Osteoblast (primary cell): ENCODE data around the gene TRPM7. TPM values are rescaled to one million over a fixed set of nuclear protein-coding genes. Genes with fewer than 3 reads are reported as not detected.

ENCODE experiments used
- DNase-seq: peaks from one replicate; pipeline ENCODE4 v3.0.0; 2011; ENCODE audit warnings: low spot score, mixed read lengths; ENCODE audit not compliant: insufficient read length; ENCODE audit errors: missing footprints
- H2AFZ ChIP-seq: 2 replicates; pipeline ENCODE4 v1.6.0; 2011; ENCODE audit warnings: mild to moderate bottlenecking, low read length
- H3K27ac ChIP-seq: 2 replicates; pipeline ENCODE4 v1.5.1; 2011; ENCODE audit warnings: mild to moderate bottlenecking, low read depth, low read length, moderate library complexity
- H3K27me3 ChIP-seq: 2 replicates; pipeline ENCODE4 v1.6.0; 2012; ENCODE audit warnings: mild to moderate bottlenecking, control low read depth, inconsistent platforms, low read length, moderate library complexity; ENCODE audit not compliant: insufficient read depth
- H3K36me3 ChIP-seq: 2 replicates; pipeline ENCODE4 v1.5.1; 2011; ENCODE audit warnings: mild to moderate bottlenecking, low read length, control low read depth, moderate library complexity; ENCODE audit not compliant: insufficient read depth
- H3K4me1 ChIP-seq: 2 replicates; pipeline ENCODE4 v1.5.1; 2011; ENCODE audit warnings: mild to moderate bottlenecking, low read length, control low read depth, moderate library complexity; ENCODE audit not compliant: insufficient read depth
- H3K4me2 ChIP-seq: 2 replicates; pipeline ENCODE4 v1.6.0; 2011; ENCODE audit warnings: mild to moderate bottlenecking, low read length; ENCODE audit not compliant: insufficient read depth
- H3K4me3 ChIP-seq: fragments of 200-600 bp; sonication (generic); 3 replicates; pipeline ENCODE4 v1.5.1; 2012; ENCODE audit warnings: mild to moderate bottlenecking, low read length, inconsistent platforms; ENCODE audit not compliant: insufficient read depth
- H3K79me2 ChIP-seq: 2 replicates; pipeline ENCODE4 v1.6.0; 2012; ENCODE audit warnings: mild to moderate bottlenecking, low read length, control low read depth, inconsistent platforms; ENCODE audit not compliant: insufficient read depth
- H3K9me3 ChIP-seq: 2 replicates; pipeline ENCODE4 v1.5.1; 2011; ENCODE audit warnings: low read depth, low read length, control low read depth
- H4K20me1 ChIP-seq: 2 replicates; pipeline ENCODE4 v1.6.0; 2012; ENCODE audit warnings: mild to moderate bottlenecking, low read length, control low read depth; ENCODE audit not compliant: insufficient read depth
- total RNA-seq: library from RNA; depleted of rRNA; stranded (reverse); fragments of >200 nt; gene quantifications from 2 replicates; pipeline ENCODE4 v1.2.3, GENCODE V29; 2012
- TF ChIP-seq, protein P1 (sequence below): IDR thresholded peaks from 2 replicates; pipeline ENCODE4 v1.5.1; 2011; ENCODE audit warnings: mild to moderate bottlenecking, low read depth, low read length, moderate library complexity; ENCODE audit errors: extremely low read depth

Gene TRPM7
- total RNA-seq, 1 donor, result 116 TPM

- H3K4me1 ChIP-seq, result no peaks in the 10 kb centered on the region
- no peak overlapping the region for H3K4me3 ChIP-seq
- peaks cover 50% of the 10 kb centered on the region for H3K36me3 ChIP-seq
- no peaks in the 10 kb centered on the region for H3K9me3 ChIP-seq
- no peak overlapping the region for H3K4me2 ChIP-seq
- H4K20me1 ChIP-seq, result no peaks in the 10 kb centered on the region
- H3K79me2 ChIP-seq, result peaks cover 37% of the 10 kb centered on the region
- H3K27ac ChIP-seq, result no peak overlapping the region
- TF ChIP-seq, protein P1, sequence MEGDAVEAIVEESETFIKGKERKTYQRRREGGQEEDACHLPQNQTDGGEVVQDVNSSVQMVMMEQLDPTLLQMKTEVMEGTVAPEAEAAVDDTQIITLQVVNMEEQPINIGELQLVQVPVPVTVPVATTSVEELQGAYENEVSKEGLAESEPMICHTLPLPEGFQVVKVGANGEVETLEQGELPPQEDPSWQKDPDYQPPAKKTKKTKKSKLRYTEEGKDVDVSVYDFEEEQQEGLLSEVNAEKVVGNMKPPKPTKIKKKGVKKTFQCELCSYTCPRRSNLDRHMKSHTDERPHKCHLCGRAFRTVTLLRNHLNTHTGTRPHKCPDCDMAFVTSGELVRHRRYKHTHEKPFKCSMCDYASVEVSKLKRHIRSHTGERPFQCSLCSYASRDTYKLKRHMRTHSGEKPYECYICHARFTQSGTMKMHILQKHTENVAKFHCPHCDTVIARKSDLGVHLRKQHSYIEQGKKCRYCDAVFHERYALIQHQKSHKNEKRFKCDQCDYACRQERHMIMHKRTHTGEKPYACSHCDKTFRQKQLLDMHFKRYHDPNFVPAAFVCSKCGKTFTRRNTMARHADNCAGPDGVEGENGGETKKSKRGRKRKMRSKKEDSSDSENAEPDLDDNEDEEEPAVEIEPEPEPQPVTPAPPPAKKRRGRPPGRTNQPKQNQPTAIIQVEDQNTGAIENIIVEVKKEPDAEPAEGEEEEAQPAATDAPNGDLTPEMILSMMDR, result no peak
- DNase-seq, result no peak
- H3K27me3 ChIP-seq, result no peaks in the 10 kb centered on the region
- no peak overlapping the region for H2AFZ ChIP-seq
Observed at GRCh38 chr15:50655555-50655954, 31.0 kb downstream of the TRPM7 start.

GRCh38 chr15:50653156-50653743 lies 33.3 kb downstream of the TRPM7 start:
- TF ChIP-seq, protein P1, result no peak
- no peak for DNase-seq
- no peak overlapping the region for H2AFZ ChIP-seq

GRCh38 chr15:50652671-50653070 lies 33.9 kb downstream of the TRPM7 start:
- peaks cover 54% of the 10 kb centered on the region for H3K36me3 ChIP-seq
- H3K79me2 ChIP-seq, result peaks cover 39% of the 10 kb centered on the region
- H4K20me1 ChIP-seq, result no peaks in the 10 kb centered on the region
- no peak for DNase-seq
- no peaks in the 10 kb centered on the region for H3K27me3 ChIP-seq
- no peak overlapping the region for H3K4me2 ChIP-seq
- H3K4me1 ChIP-seq, result no peaks in the 10 kb centered on the region
- H2AFZ ChIP-seq, result no peak overlapping the region
- TF ChIP-seq, protein P1, result no peak
- no peaks in the 10 kb centered on the region for H3K9me3 ChIP-seq
- H3K27ac ChIP-seq, result no peak overlapping the region
- no peak overlapping the region for H3K4me3 ChIP-seq

More at GRCh38 chr15:50653156-50653743, 33.3 kb downstream of the TRPM7 start:
- no peak overlapping the region for H3K4me3 ChIP-seq
- peaks cover 54% of the 10 kb centered on the region for H3K36me3 ChIP-seq
- no peaks in the 10 kb centered on the region for H3K9me3 ChIP-seq
- H3K79me2 ChIP-seq, result peaks cover 37% of the 10 kb centered on the region
- no peaks in the 10 kb centered on the region for H3K27me3 ChIP-seq
- H3K4me1 ChIP-seq, result no peaks in the 10 kb centered on the region
- H3K27ac ChIP-seq, result no peak overlapping the region
- H4K20me1 ChIP-seq, result no peaks in the 10 kb centered on the region
- H3K4me2 ChIP-seq, result no peak overlapping the region

- Histone ChIP-seq H3K36me3 (peaks cover 47% of the 10 kb centered on the region), H3K27ac (no peak overlapping the region), H3K27me3 (no peaks in the 10 kb centered on the region), H2AFZ (no peak overlapping the region), H3K4me1 (no peaks in the 10 kb centered on the region), H4K20me1 (no peaks in the 10 kb centered on the region), H3K4me3 (no peak overlapping the region), H3K79me2 (peaks cover 51% of the 10 kb centered on the region), H3K9me3 (no peaks in the 10 kb centered on the region), H3K4me2 (no peak overlapping the region)
- DNase-seq, result no peak
- TF ChIP-seq, protein P1, result no peak
Observed at GRCh38 chr15:50641318-50641717, 45.3 kb downstream of the TRPM7 start.
